ENCODE results near the gene ODAD3.
"Not testable (repeated sequence)": the region's sequence is repeated elsewhere in the genome, so short reads cannot be mapped to it uniquely, and the experiment has no call there.

Gene ODAD3

DNA sequence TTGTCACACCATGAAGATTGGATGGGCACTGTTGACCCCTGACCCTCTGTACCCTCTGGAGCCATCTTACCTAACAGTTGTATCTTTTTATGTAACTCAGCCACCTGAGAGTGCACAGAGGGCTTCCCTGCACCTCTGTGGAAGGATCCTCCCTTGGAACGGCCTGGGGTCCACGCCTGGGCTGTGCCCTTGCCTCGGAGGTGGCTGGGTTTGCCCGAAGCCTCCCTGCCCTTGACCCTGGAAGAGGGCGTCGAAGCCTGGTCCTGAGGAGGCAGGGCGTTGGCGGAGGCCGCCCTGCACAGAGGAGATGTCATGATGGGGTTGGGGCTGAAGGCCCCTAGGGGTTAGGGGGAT is 241 bp downstream of the ODAD3 start:
- DNase-seq = no peak

DNA sequence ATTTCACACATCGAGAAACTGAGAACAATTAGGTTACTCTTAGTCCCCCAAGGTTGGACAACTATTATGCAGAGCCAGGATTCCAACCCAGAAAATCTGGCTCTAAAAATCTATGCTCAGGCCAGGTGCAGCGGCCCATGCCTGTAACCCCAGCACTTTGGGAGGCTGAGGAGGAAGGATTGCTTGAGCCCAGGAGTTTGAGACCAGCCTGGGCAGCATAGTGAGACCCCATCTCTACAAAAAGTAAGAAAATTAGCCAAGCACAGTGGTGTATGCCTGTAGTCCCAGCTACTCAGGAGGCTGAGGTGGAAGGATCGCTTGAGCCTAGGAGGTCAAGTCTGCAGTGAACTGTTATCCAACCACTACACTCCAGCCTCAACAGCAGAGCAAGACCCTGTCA is 1.4 kb downstream of the ODAD3 start:
- not testable (repeated sequence) for DNase-seq

DNA sequence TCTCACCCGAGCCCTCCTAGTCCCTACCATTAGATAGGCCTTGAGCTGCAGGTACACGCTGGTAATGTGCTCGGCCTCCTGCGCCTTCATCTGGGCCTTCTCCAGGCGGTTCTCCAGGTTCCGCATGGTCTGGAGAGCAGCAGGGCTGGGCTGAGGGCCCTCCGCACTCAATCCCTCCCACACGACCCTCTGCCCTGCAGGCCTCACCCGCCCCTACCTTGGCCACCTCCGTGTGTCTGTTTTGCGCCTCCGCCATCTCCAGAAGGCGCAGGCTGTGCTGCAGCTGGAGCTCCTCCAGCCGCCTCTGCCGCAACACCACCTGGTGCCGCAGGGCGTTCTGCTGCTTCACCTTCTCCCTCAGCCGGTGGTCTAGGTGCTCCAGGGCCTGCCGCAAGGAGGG is 8.3 kb downstream of the ODAD3 start:
- no peak for DNase-seq

DNA sequence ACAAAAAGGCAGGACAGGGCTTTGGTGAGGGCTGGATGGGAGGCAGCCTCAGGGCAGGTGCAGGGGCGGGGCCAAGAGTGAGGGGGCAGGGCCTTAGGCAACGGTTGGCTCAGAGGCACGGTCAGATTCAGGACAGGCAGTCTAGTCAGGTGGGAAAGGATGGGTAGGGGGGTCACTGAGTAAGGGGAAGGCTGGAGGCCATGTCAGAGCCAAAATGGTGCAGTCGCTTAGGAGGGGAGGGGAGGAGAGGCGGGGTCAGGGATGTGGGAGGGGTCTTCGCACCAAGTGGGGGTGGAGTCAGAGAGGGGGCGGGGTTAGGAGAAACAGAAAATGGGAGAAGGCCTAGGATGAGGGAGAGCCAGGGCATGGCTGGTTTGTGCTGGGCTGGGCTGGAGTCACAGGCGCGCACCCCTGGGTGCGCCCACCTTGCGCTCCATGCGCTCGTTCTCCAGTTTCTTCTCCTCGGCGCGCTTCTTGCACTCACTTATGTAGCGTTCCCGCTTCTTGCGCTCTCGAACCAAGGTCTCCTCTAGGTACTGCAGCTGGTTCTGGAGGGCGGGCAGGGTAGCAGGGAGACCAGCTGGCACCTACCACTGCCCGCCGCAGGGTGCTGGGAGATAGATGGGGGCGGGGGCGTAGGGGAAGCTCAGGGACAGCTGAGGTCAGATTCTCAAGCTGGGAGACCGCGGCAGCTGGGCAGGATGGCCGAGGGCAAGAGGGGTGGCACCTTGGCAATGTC is 9.0 kb downstream of the ODAD3 start:
- no peak for DNase-seq

- DNase-seq = no peak
These were observed 11.1 kb downstream of the ODAD3 start for GRCh38 chr19:11423791-11424181.

- no peak for DNase-seq
These were observed 11.6 kb downstream of the ODAD3 start for GRCh38 chr19:11423164-11423790.

GRCh38 chr19:11422163-11423065 is 12.5 kb downstream of the ODAD3 start:
- peak; percentile 75 for DNase-seq

GRCh38 chr19:11421371-11422098 is 13.4 kb downstream of the ODAD3 start:
- DNase-seq = peak; percentile 86

- peak; percentile 84 for DNase-seq
These were observed 14.2 kb downstream of the ODAD3 start for GRCh38 chr19:11420429-11421370.

DNA sequence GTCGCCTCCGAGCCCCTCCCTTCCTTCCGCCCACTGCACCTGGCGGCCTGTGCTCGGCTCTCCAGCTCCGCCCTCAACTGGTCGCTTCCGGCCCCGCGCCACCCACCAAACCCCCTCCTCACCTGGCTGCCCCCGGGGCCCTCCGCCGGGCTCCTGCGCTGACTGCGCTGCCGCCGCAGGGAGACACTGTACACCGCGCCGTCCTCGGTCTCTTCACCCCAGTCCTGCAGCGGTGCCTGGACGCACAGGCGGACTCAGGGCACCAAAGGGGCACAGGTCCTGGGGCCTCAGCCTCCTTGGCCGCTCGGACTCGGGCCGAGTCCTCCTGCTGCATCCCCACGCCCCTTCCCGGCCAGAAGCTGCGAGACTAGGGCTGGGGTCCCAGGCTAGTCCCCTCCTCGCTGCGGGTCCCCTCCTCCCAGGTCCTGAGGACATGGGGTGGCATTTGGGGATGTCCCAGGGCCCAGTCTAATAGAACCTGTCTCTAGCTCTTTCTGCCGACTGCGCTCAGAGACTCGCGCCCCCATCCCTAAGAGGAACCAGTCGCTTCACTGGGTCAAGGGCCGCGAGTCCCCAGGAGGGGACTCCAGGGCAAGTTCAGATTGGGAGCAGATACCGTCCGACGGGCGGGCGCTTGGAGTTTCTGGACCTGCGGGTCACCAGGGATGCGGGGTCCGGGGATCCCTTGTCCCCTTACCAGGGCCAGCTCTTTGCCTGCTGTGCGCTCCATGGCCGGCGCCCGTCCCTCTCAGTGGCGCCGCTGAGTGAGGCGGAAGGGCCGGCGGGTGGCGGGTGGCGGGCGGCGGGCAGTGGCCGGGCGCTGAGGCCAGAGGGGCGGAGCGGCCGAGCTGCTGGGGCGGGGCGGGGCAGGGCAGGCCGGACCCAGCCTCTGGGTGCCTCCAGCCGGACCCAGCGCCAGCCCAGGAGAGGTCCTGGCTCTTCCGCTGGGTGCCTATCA is 16.1 kb downstream of the ODAD3 start, which contains the start of gene RGL3:
RGL3 (minus strand) TSS at position 766 of the 958 bp plus-strand sequence; CDS start at position 730, 36 bp downstream.
- DNase-seq = no peak

DNA sequence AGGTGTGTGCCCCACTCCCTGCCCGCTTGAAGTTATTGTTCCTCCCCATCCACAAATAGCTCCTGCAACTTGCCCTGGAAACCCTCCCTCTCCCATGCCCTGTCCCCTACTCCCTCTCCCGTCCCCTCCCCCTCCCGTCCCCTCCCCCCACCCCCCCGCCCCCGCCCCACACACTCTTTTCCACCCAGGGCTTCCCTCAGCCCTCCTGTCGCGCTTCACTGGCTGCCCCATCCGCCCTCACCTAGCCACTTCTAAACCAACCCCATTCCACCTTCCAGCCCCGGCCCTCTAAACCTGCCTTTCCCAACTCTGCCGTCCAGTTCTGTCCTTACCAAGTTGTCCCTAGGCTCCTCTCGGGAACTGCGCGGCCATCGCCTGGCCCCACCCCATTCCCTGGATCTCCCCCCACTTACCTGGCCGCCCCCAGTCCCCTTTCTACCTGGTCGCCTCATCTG is 16.8 kb downstream of the ODAD3 start:
- DNase-seq = no peak

GRCh38 chr19:11416346-11417052 is 18.4 kb downstream of the ODAD3 start:
- DNase-seq = no peak

DNA sequence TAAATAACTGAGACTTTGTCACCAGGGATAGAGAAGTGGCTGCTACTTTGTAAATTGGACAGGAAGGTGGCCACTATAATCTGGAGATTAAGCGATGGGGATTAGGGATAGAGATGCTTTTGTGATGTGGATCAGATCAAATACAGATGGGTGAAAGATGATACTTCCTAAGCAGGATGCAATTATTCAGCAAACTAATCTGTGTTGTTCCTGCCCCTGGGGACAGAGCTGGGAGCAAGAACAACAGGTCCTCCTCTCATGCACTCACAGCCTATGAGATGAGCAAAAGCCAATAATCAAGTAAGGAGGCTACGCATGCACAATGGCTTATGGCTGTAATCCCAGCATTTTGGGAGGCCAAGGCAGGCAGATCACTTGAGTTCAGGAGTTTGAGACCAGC is 20.4 kb downstream of the ODAD3 start:
- no peak for DNase-seq

DNA sequence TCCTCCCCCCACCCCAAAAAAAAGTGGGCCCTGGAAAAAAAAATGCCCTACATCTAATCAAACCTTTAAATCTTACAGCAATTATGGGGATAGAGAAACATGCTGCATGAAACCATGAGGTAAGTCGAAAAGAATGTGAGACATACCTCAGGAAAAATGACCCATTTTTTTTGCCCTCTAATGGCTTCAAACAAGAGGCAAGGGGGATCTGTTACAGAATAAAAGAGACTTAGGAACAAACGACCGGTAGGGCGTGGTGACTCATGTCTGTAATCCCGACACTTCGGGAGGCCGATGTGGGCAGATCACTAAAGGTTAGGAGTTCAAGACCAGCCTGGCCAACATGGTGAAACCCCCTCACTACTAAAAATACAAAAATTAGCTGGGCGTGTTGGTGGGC is 24.2 kb downstream of the ODAD3 start:
- DNase-seq = no peak

DNA sequence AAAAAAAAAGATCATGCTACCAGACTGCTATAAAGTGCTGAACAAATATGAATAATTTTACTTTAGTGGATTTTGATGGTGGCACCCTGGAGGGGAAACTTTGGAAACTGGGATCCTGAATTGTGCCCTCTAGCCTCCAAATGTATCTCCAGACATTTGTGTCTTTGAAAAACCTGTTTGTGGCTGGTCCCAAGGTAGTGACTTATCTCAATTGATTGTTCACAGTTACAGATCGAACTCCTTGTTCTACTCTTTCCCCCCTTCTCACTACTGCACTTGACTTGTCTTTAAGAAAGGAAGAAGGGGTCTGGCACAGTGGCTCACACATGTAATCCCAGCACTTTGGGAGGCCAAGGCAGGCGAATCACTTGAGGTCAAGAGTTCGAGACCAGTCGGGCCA is 26.3 kb downstream of the ODAD3 start:
- DNase-seq = no peak

- not testable (repeated sequence) for DNase-seq
These were observed 28.2 kb downstream of the ODAD3 start for GRCh38 chr19:11406703-11407236.

GRCh38 chr19:11405846-11406643 is 28.9 kb downstream of the ODAD3 start:
- no peak for DNase-seq

DNA sequence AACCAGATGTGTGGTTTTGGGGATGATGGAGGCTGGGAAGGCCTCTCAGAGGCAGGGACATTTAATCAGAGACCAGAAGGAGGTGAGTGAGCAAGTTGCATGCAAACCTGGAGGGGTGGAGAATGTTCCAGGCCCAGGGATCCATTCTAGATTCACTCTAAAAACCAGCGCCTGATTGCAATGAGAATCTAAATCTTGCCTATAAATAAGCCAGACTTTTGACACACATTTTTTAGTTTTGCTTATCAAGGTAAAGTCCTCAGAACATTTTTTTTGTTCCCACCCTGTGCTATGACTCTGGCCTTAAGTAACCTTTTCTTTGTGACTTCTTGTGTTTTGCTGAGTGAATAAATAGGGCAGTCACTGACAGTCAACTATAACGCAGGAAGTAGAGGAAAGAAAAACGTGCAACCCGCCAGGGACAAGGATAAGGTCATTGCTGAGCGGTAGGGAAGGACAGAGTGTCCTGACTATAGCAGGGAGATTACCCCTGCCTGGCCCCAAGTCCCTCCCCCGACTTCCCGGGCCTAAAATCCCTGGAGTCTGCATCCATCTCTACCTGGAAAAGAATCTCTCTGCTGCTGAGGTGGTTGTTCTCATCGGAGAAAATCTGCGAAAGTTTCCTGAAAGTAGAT is 30.2 kb downstream of the ODAD3 start:
- no peak for DNase-seq
